ENCODE results near the gene LRRC23. TPM values are rescaled to one million over a fixed set of nuclear protein-coding genes. Genes with fewer than 3 reads are reported as not detected.
"Not testable (repeated sequence)": the region's sequence is repeated elsewhere in the genome, so short reads cannot be mapped to it uniquely, and the experiment has no call there.

LRRC23 gene
- total RNA-seq, 1 donor from 2014 or later, result 10.1 TPM

- TF ChIP-seq CTCF (conservative IDR thresholded peaks at IDR 0.05), result no peak
- DNase-seq (ENCODE audit: extremely low spot score, unreplicated experiment), result no peak
- Mint-ChIP-seq H3K27ac (no peak overlapping the region), H3K27me3 (no peaks in the 10 kb centered on the region), H3K9me3 (no peaks in the 10 kb centered on the region), H3K4me1 (ENCODE audit: unreplicated experiment) (peaks cover 1% of the 10 kb centered on the region), H3K36me3 (peaks cover 48% of the 10 kb centered on the region), H3K4me3 (no peak overlapping the region)
Measured at GRCh38 chr12:6861391-6861790, 43.2 kb upstream of the LRRC23 start.

GRCh38 chr12:6863033-6863432 lies 41.6 kb upstream of the LRRC23 start:
- peaks cover 5% of the 10 kb centered on the region for H3K4me1 Mint-ChIP-seq (ENCODE audit: unreplicated experiment)
- no peak for DNase-seq (ENCODE audit: extremely low spot score, unreplicated experiment)
- H3K27ac Mint-ChIP-seq, result no peak overlapping the region
- H3K4me3 Mint-ChIP-seq, result no peak overlapping the region
- H3K9me3 Mint-ChIP-seq, result no peaks in the 10 kb centered on the region
- TF ChIP-seq CTCF (conservative IDR thresholded peaks at IDR 0.05), result no peak
- no peaks in the 10 kb centered on the region for H3K27me3 Mint-ChIP-seq
- peaks cover 41% of the 10 kb centered on the region for H3K36me3 Mint-ChIP-seq

- DNase-seq (ENCODE audit: extremely low spot score, unreplicated experiment), result no peak
- peaks cover 41% of the 10 kb centered on the region for H3K36me3 Mint-ChIP-seq
- H3K4me3 Mint-ChIP-seq, result no peak overlapping the region
- TF ChIP-seq CTCF (conservative IDR thresholded peaks at IDR 0.05), result no peak
- no peaks in the 10 kb centered on the region for H3K9me3 Mint-ChIP-seq
- H3K27ac Mint-ChIP-seq, result no peak overlapping the region
- no peaks in the 10 kb centered on the region for H3K27me3 Mint-ChIP-seq
- H3K4me1 Mint-ChIP-seq (ENCODE audit: unreplicated experiment), result peaks cover 9% of the 10 kb centered on the region
Measured at GRCh38 chr12:6863586-6864321, 40.9 kb upstream of the LRRC23 start.

- Mint-ChIP-seq H3K4me3 (peak overlapping the region; percentile 70), H3K36me3 (peaks cover 52% of the 10 kb centered on the region), H3K4me1 (ENCODE audit: unreplicated experiment) (peaks cover 18% of the 10 kb centered on the region)
- DNase-seq (ENCODE audit: extremely low spot score, unreplicated experiment); H3K27ac Mint-ChIP-seq; H3K27me3 Mint-ChIP-seq; H3K9me3 Mint-ChIP-seq: not testable (repeated sequence)
Measured at GRCh38 chr12:6865307-6865706, 39.3 kb upstream of the LRRC23 start.

GRCh38 chr12:6866163-6866919 lies 38.3 kb upstream of the LRRC23 start:
- TF ChIP-seq CTCF (conservative IDR thresholded peaks at IDR 0.05), result no peak
- Mint-ChIP-seq H3K36me3 (peaks cover 46% of the 10 kb centered on the region), H3K27me3 (no peaks in the 10 kb centered on the region), H3K4me1 (ENCODE audit: unreplicated experiment) (peaks cover 18% of the 10 kb centered on the region), H3K9me3 (no peaks in the 10 kb centered on the region), H3K4me3 (peak overlapping the region; percentile 97), H3K27ac (peak overlapping the region; percentile 96)
- DNase-seq (ENCODE audit: extremely low spot score, unreplicated experiment), result no peak

GRCh38 chr12:6866920-6867412 lies 37.7 kb upstream of the LRRC23 start:
- TF ChIP-seq CTCF (conservative IDR thresholded peaks at IDR 0.05), result no peak

More at GRCh38 chr12:6866920-6867412, 37.7 kb upstream of the LRRC23 start:
- H3K27me3 Mint-ChIP-seq, result no peaks in the 10 kb centered on the region
- H3K4me1 Mint-ChIP-seq (ENCODE audit: unreplicated experiment), result peaks cover 23% of the 10 kb centered on the region
- H3K9me3 Mint-ChIP-seq, result no peaks in the 10 kb centered on the region
- peak overlapping the region; percentile 97 for H3K4me3 Mint-ChIP-seq
- H3K27ac Mint-ChIP-seq, result peak overlapping the region; percentile 96
- H3K36me3 Mint-ChIP-seq, result peaks cover 45% of the 10 kb centered on the region
- no peak for DNase-seq (ENCODE audit: extremely low spot score, unreplicated experiment)
